ENCODE data around the gene NTM.
A peak's percentile ranks its signal among the peaks of the same experiment; 100 is the strongest.

Gene NTM

DNA sequence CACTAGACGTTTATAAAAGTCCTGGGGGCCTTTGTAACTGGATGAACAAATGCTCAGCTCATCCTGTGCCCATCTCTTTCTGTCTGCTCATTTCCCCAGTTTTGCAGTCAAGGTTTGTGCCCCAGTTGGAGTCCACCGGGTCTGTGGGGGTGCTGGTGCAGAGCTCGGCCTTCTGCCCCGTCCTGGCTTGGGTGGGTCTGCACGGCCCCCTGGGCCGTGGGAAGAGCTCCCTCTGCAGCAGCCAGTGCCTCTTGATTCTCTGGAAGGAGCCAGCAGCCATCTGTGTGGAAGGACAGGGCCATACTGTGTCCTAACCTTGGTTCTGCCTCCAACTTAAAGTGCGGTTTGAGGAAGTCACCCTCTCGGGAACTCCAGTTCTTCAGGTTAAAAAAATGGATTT is 140.2 kb downstream of the NTM start:
- no peak for DNase-seq

DNA sequence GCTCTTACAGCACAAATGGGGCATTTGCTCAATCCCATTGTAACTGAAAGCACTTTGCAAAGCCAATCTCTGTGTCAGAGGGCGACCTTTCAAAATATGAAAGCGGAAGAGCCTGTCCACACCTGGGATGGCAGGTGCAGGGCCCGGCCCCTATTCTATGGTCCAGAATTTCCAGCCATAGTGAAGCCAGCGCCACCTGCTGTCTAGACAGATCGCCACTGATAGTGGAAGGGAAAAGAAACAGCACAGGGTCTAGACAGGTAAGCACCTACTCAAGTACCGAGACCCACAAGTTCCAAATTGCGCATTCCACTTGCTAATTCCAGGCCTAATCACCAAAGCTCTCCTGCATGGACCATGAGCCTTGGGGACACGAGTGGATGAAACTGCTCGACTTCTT is 141.4 kb downstream of the NTM start:
- peak; percentile 21 for DNase-seq

DNA sequence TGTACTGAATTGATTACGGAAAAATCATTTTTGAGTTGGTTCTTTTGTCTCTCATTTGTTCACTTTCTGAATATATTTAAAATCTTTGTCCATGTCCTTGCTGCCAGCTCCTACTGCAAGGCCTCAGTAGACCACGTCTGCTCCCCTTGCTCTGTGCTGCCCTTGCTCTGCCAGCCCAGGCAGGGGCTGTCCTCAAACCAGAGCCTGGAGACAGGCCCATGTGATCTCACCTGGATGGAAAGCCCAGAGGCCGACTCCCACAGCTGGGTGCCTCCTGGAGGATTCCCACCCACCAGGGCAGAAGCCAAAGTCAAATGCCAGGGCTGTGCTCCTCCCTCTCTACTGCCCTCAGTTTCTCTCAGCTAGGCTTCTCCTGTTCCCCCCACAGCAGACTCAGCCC is 141.8 kb downstream of the NTM start:
- DNase-seq: no peak

DNA sequence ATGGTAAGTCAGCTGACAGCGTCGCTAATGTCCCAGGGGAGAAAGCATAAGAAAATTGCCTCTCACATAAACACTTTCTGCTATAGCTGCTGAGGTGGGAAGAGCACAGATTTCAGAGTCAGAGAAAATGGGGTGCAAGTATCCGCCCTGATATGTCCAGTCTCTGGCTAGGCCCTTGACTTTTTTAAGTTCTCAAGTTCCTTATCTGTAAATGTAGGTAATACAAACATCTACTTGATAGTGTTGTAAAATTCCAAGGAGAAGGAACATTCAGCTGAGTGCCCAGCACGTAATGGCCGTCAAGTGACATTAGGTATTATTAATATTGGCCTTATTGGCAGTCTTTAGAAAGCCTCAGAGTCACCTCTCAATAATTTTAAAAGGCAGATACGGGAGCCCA is 143.6 kb downstream of the NTM start:
- no peak for DNase-seq

- no peak for DNase-seq
Observed at GRCh38 chr11:131518305-131518838, 148.0 kb downstream of the NTM start.

GRCh38 chr11:131522851-131523250 is 152.4 kb downstream of the NTM start:
- no peak for DNase-seq

- no peak for DNase-seq
Observed at GRCh38 chr11:131530407-131530806, 160.0 kb downstream of the NTM start.

- DNase-seq: no peak
Observed at GRCh38 chr11:131533149-131533548, 162.7 kb downstream of the NTM start.

GRCh38 chr11:131533998-131534397 is 163.6 kb downstream of the NTM start:
- DNase-seq: no peak

GRCh38 chr11:131534611-131535010 is 164.2 kb downstream of the NTM start:
- DNase-seq: no peak

DNA sequence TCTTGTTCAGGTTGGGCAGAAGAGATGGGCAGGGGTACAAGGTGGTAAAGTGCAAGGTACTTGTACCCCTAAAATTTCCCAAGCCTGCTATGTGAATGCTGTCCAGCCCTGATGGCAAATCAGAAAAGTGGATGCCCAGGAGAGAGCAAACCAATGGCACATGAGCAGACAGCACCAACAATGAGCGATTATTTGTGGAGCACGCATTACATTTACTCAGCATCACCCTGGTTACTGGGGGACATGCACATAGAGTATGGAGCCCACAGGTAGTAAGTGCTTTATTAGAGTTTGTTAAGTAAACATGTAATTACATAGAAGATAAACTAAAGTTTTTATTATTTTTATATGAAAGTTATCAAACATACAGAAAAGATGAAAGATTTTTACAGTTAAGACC is 165.7 kb downstream of the NTM start:
- no peak for DNase-seq

GRCh38 chr11:131537196-131537595 is 166.8 kb downstream of the NTM start:
- DNase-seq: no peak

GRCh38 chr11:131537748-131538147 is 167.3 kb downstream of the NTM start:
- no peak for DNase-seq

DNA sequence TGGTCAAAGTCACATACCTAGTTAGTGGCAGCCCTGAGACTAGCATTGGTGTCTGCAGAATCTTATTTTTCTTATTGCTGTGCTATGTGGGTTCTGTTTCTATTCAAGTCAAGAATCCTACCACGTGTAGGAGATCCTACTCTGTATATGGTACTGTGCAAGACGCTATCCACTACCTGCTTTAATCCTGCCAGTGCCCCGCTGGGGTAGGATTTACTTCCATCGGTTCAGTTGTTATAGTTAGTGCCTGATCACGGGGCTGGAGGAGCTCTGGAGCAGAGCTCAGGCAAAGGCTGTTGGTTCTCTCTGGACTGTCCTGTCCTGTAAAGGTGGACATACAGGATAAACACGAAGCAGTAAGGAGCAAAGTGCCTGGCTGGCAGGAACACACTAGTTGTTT is 167.9 kb downstream of the NTM start:
- DNase-seq: no peak

GRCh38 chr11:131540676-131541075 is 170.3 kb downstream of the NTM start:
- DNase-seq: no peak

GRCh38 chr11:131543389-131544025 is 173.1 kb downstream of the NTM start:
- DNase-seq: no peak

DNA sequence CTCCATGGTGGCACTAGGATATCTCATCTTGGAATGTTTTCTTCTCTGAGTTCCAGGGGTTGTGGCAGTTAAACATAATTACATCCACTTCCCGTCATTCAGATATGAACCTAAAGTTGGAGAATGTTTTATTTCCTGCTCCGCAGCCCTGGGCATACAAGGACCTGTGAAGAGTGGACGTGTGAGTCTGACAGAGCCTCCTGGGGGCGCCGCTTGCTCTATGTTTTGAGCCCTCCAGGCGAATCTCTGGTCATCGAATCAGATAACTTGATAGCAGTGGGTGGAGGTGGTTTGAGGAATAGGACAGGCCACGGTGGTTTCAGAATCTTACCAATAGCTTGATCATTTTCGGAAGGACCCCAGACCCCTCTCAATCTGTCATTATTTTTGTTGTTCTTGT is 174.2 kb downstream of the NTM start:
- DNase-seq: no peak

GRCh38 chr11:131546218-131546895 is 175.9 kb downstream of the NTM start:
- no peak for DNase-seq

DNA sequence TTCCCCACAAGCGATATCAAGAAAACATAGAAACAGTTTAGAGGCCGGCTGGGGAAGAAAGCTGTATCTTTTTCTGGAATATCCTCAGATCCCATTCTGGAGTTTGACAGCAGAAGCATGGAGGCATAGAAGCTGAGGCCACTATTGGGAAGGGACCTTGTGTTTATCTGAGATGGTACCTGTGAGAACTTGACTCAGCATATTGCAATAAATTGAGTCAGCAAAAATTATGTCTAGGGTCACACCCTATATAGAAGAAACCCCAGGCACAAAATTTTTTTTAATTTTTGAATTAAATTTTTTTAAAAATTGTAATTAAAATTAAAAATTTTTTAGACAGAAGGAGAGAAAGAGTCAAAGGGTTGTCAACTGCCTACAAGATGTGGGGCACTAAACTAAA is 178.7 kb downstream of the NTM start:
- DNase-seq: no peak

DNA sequence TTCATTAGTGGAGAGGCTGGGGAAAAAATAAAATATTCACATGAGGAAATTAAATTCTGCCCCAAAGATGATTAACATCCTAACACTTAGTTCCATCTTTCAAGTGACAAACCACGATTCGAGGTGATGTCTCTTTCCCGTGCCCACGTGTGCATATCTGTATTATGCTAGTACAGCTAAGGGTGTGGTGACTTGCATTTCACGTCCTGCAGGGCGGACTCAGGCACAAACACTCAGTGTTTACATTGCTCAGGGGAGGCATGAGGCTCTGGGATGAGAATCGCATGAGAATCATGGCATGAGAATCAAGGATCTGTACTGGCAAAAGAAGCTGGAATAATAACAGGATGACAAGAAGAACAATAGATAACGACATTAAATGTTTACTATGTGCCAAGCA is 179.4 kb downstream of the NTM start:
- DNase-seq: no peak

GRCh38 chr11:131560287-131560686 is 189.9 kb downstream of the NTM start:
- DNase-seq: no peak

- no peak for DNase-seq
Observed at GRCh38 chr11:131561501-131561900, 191.1 kb downstream of the NTM start.

DNA sequence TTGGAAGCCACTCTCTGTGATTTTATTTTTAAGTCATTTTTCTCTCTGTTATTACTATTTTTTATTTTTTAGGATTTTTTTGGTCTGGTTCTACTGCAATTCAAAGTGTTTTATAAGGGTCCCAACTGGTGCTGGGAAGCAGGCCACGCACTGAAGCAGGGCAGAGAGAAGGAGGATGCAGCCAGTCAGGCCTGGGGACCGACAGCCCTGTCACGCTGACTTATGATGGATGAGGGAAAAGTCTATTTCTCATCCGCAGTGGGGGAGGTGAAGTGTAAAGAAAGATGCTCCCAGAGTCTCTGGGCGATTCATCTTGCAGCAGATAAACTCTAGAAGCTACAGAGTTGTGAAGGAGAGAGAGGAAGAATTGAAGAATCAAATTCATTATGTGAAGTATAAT is 191.6 kb downstream of the NTM start:
- no peak for DNase-seq

DNA sequence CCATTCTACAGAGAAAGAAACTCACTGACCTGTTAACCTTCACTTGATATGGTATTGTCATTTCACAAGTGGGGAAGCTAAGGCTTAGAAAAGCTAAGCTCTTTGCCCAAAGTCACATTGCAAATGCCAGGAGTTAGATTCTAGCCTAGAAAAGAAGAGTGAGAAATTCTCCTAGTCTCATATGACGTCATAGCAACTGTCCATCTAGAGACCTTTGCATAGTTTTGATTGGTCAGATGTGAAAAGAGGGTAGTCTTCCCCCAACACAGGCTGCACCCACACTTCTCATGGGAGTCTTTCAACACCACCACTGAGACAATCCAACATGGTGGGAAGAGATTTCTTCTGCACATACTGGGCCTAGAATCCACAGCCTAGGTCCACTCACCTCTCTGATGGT is 197.9 kb downstream of the NTM start:
- no peak for DNase-seq

- DNase-seq: no peak
Observed at GRCh38 chr11:131571571-131571970, 201.2 kb downstream of the NTM start.
